ENCODE results near the gene TSPO. TPM values are rescaled to one million over a fixed set of nuclear protein-coding genes. Genes with fewer than 3 reads are reported as not detected.

TSPO gene
- total and polyA plus RNA-seq, 2 of the 13 experiments (the other 11 are each of a cell fraction or from before 2014, with no cell fraction given): 0.46 to 1.4 TPM

- TF ChIP-seq PRDM10 (CRISPR knock-in tag; IDR thresholded peaks at IDR 0.05; ENCODE audit: low read depth) (no peak), ZSCAN31 (CRISPR knock-in tag; IDR thresholded peaks at IDR 0.05; ENCODE audit: low read depth) (peak; percentile 33; the same call in 1 of the 2 replicates), ZNF619 (CRISPR knock-in tag; IDR thresholded peaks at IDR 0.05) (no peak), ZNF773 (CRISPR knock-in tag; IDR thresholded peaks at IDR 0.05; ENCODE audit: borderline replicate concordance) (0 out of 2 replicates have a peak, but pooled peaks have one; percentile 36), JARID2 (CRISPR knock-in tag; IDR thresholded peaks at IDR 0.05; ENCODE audit: insufficient replicate concordance) (no peak), ZNF280B (CRISPR knock-in tag; IDR thresholded peaks at IDR 0.05; ENCODE audit: borderline replicate concordance) (no peak; the same call in 1 of the 2 replicates), JUND (CRISPR knock-in tag; IDR thresholded peaks at IDR 0.05) (no peak), ATF7-NPFF (CRISPR knock-in tag; IDR thresholded peaks at IDR 0.05; ENCODE audit: low read depth) (peak; percentile 86; the same call in 1 of the 2 replicates), NR1H2 (CRISPR knock-in tag; IDR thresholded peaks at IDR 0.05; ENCODE audit: borderline replicate concordance, low read depth) (no peak), RNF219 (CRISPR knock-in tag; IDR thresholded peaks at IDR 0.05) (no peak), ZNF264 (CRISPR knock-in tag; IDR thresholded peaks at IDR 0.05) (no peak), ATF6 (CRISPR knock-in tag; conservative IDR thresholded peaks at IDR 0.05) (no peak), ZNF326 (CRISPR knock-in tag; IDR thresholded peaks at IDR 0.05; ENCODE audit: borderline replicate concordance) (no peak), CCDC6 (CRISPR knock-in tag; IDR thresholded peaks at IDR 0.05) (no peak)
Measured at GRCh38 chr22:43186272-43187170, 35.2 kb downstream of the TSPO start, which contains the start of gene TTLL12 (continued).

Measured in HepG2 (cell line).